Osteoblast (primary cell): Measurements from ENCODE around the gene RMND5A. TPM values are rescaled to one million over a fixed set of nuclear protein-coding genes. Genes with fewer than 3 reads are reported as not detected.

ENCODE experiments used
- DNase-seq: peaks from one replicate; pipeline ENCODE4 v3.0.0; 2011; ENCODE audit warnings: low spot score, mixed read lengths; ENCODE audit not compliant: insufficient read length; ENCODE audit errors: missing footprints
- H2AFZ ChIP-seq: 2 replicates; pipeline ENCODE4 v1.6.0; 2011; ENCODE audit warnings: mild to moderate bottlenecking, low read length
- H3K27ac ChIP-seq: 2 replicates; pipeline ENCODE4 v1.5.1; 2011; ENCODE audit warnings: mild to moderate bottlenecking, low read depth, low read length, moderate library complexity
- H3K27me3 ChIP-seq: 2 replicates; pipeline ENCODE4 v1.6.0; 2012; ENCODE audit warnings: mild to moderate bottlenecking, control low read depth, inconsistent platforms, low read length, moderate library complexity; ENCODE audit not compliant: insufficient read depth
- H3K36me3 ChIP-seq: 2 replicates; pipeline ENCODE4 v1.5.1; 2011; ENCODE audit warnings: mild to moderate bottlenecking, low read length, control low read depth, moderate library complexity; ENCODE audit not compliant: insufficient read depth
- H3K4me1 ChIP-seq: 2 replicates; pipeline ENCODE4 v1.5.1; 2011; ENCODE audit warnings: mild to moderate bottlenecking, low read length, control low read depth, moderate library complexity; ENCODE audit not compliant: insufficient read depth
- H3K4me2 ChIP-seq: 2 replicates; pipeline ENCODE4 v1.6.0; 2011; ENCODE audit warnings: mild to moderate bottlenecking, low read length; ENCODE audit not compliant: insufficient read depth
- H3K4me3 ChIP-seq: fragments of 200-600 bp; sonication (generic); 3 replicates; pipeline ENCODE4 v1.5.1; 2012; ENCODE audit warnings: mild to moderate bottlenecking, low read length, inconsistent platforms; ENCODE audit not compliant: insufficient read depth
- H3K79me2 ChIP-seq: 2 replicates; pipeline ENCODE4 v1.6.0; 2012; ENCODE audit warnings: mild to moderate bottlenecking, low read length, control low read depth, inconsistent platforms; ENCODE audit not compliant: insufficient read depth
- H3K9me3 ChIP-seq: 2 replicates; pipeline ENCODE4 v1.5.1; 2011; ENCODE audit warnings: low read depth, low read length, control low read depth
- H4K20me1 ChIP-seq: 2 replicates; pipeline ENCODE4 v1.6.0; 2012; ENCODE audit warnings: mild to moderate bottlenecking, low read length, control low read depth; ENCODE audit not compliant: insufficient read depth
- CTCF ChIP-seq: IDR thresholded peaks from 2 replicates; pipeline ENCODE4 v1.5.1; 2011; ENCODE audit warnings: mild to moderate bottlenecking, low read depth, low read length, moderate library complexity; ENCODE audit errors: extremely low read depth
- total RNA-seq: library from RNA; depleted of rRNA; stranded (reverse); fragments of >200 nt; gene quantifications from 2 replicates; pipeline ENCODE4 v1.2.3, GENCODE V29; 2012

The RMND5A gene
- total RNA-seq, 1 donor: 16.3 TPM

DNA sequence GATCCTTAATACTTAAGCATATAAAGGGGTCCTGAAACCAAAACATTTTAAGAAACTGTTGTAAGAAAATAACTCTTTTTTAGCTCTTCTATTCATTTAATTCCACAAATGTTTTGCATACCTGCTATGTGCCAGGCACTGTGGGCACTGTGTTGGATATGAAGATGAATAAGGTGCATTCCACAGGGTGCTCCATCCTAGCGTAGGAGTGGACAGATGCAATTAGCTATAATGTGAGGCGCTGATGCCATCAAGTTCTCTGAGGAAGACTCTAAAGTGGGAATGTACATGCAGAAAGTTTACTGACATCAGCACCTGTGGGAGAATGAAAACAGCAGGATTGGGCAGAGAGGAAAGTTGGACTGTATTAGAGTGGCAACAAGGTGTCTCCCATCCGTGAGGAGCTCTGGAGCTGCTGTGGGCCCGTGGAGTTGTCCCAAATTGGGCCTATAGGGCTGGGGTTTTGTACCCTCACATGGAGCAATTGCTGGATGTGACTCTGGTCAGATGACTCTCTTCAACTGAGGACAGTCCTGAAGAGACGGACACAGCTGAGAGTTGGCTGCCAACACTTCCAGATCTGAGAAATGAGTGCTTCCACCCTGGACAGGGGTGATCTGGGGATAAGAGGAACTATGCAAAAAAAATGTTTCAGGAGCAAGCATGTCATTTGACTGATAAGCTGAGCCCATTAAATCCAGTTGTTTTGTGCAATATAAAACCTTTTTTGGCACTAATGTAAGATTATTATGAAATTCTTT is 48.3 kb downstream of the RMND5A start:
- H3K79me2 ChIP-seq: no peaks in the 10 kb centered on the region
- no peak for DNase-seq
- no peaks in the 10 kb centered on the region for H4K20me1 ChIP-seq
- H3K27ac ChIP-seq: no peak overlapping the region
- no peak overlapping the region for H3K4me2 ChIP-seq
- no peak overlapping the region for H2AFZ ChIP-seq
- H3K9me3 ChIP-seq: no peaks in the 10 kb centered on the region
- H3K4me3 ChIP-seq: no peak overlapping the region
- peaks cover 17% of the 10 kb centered on the region for H3K36me3 ChIP-seq
- H3K27me3 ChIP-seq: no peaks in the 10 kb centered on the region
- TF ChIP-seq CTCF: no peak
- H3K4me1 ChIP-seq: no peaks in the 10 kb centered on the region

DNA sequence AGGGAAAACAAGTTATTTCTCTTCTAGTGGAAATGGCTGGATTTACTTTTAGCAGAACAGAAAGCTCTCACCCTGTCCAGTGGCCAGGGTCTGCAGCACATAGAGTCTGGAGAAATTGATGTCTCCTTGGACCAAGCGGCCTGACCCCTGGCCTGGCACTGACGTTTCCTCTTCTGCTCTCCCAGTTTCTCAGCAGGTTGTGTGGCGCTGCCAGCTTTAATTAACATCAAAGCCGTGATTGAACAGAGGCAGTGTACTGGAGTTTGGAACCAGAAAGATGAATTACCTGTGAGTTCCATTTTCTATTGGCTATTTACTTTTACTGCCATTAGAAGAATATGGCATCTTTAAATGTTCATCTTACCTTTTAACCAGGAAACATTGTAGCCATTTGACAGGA is 49.7 kb downstream of the RMND5A start:
- H3K9me3 ChIP-seq: no peaks in the 10 kb centered on the region
- H3K36me3 ChIP-seq: peaks cover 17% of the 10 kb centered on the region
- H4K20me1 ChIP-seq: no peaks in the 10 kb centered on the region
- no peaks in the 10 kb centered on the region for H3K27me3 ChIP-seq
- H3K4me1 ChIP-seq: no peaks in the 10 kb centered on the region
- H3K4me3 ChIP-seq: no peak overlapping the region
- no peak overlapping the region for H3K4me2 ChIP-seq
- H3K27ac ChIP-seq: no peak overlapping the region
- no peak for TF ChIP-seq CTCF
- DNase-seq: no peak
- H3K79me2 ChIP-seq: no peaks in the 10 kb centered on the region
- no peak overlapping the region for H2AFZ ChIP-seq

DNA sequence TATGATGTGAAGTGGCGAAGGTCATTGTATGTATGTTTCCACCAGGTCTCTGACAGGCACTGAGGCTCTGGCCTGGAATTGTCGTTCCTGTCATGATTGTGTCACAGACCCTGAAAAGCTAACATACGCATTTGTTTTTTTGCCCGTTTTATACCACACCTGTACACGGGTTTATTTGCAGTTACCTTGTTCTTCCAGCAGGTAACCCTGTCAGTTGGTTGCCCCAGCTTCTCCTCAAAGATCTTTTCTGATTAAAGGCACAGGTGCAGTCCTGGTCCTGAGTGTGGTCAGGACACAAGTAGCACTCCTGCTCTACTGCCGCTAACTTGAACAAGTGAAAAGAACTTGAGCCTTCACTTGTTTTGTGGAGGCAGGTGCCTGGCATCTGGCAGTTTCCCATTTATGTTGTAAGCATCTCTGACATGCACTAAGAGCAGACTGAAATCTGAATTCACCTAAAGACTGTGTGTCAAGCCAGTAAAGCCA is 50.8 kb downstream of the RMND5A start:
- no peak for TF ChIP-seq CTCF
- Histone ChIP-seq H3K4me3 (no peak overlapping the region), H2AFZ (no peak overlapping the region), H3K9me3 (no peaks in the 10 kb centered on the region), H3K4me2 (no peak overlapping the region), H3K36me3 (peaks cover 15% of the 10 kb centered on the region), H4K20me1 (no peaks in the 10 kb centered on the region), H3K27me3 (no peaks in the 10 kb centered on the region), H3K27ac (no peak overlapping the region), H3K4me1 (no peaks in the 10 kb centered on the region), H3K79me2 (no peaks in the 10 kb centered on the region)
- peak; percentile 38 for DNase-seq

DNA sequence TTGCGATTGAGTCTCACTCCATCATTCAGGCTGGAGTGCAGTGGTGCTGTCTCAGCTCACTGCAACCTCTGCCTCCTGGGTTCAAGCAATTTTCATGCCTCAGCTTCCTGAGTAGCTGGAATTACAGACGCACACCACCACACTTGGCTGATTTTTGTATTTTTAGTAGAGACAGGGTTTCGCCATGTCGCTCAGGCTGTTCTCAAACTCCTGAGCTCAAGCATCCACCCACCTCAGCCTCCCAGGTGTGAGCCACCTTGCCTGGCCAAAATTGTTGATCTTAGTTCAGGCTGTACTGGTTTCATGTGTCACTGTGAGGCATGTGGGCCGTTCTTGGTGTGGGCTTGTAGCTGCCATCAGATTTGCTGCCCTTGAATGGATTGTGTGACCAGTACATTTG is 52.5 kb downstream of the RMND5A start:
- Histone ChIP-seq H3K4me1 (no peaks in the 10 kb centered on the region), H3K9me3 (no peaks in the 10 kb centered on the region), H3K79me2 (no peaks in the 10 kb centered on the region), H3K36me3 (peaks cover 6% of the 10 kb centered on the region), H2AFZ (no peak overlapping the region), H3K4me3 (no peak overlapping the region), H4K20me1 (no peaks in the 10 kb centered on the region), H3K4me2 (no peak overlapping the region), H3K27ac (no peak overlapping the region), H3K27me3 (no peaks in the 10 kb centered on the region)
- no peak for DNase-seq
- no peak for TF ChIP-seq CTCF
